Stimulated activated naive CD4-positive, alpha-beta T cell (primary cell): Measurements from ENCODE around the gene RALY.

ENCODE experiments used
- DNase-seq, 6 experiments: peaks; one replicate each; lab custom pipeline; 2025; lab: John Stamatoyannopoulos, UW

The RALY gene

GRCh38 chr20:34047010-34047687 lies 53.4 kb downstream of the RALY start:
- DNase-seq: no peak

GRCh38 chr20:34047917-34048316 lies 54.2 kb downstream of the RALY start:
- no peak for DNase-seq

- DNase-seq: no peak
Observed at GRCh38 chr20:34049389-34049788, 55.7 kb downstream of the RALY start.

DNA sequence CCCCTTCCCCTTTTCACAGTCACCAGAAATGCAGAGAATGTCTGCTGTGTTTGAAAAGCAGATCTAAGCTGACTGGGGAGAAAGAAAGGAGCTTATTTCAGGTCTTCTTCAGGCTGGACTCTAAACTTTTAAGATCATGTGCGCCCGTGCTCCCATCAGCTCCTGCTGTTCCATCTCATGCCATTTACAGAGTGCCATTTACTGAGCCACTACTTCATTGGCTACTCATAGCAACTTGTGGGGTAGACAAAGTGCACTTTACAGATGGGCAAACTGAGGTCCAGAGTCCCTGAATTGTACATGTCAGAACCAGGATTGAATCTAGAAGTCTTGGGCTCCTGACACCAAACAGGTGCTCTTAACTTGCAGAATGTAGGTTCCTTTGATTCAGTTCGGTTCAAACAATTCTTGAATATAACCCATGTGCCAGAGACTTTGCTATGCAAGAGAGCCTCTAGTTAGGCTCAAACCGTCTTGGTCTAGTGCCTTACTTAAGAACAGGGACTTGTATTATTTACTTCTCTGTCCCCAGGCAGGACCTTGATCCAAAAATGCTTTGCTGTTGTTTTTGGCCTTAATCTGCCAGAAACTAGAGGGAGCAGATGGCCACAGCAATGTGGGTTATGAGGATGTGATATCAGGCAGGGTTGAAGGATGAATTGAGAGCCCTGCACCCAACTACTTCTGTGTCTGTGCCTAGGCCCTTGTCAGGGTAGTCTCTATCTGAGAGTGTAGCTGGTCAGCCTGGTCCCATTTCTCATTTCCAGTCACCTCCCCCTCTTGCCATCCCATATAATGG lies 56.4 kb downstream of the RALY start:
- DNase-seq: no peak

DNA sequence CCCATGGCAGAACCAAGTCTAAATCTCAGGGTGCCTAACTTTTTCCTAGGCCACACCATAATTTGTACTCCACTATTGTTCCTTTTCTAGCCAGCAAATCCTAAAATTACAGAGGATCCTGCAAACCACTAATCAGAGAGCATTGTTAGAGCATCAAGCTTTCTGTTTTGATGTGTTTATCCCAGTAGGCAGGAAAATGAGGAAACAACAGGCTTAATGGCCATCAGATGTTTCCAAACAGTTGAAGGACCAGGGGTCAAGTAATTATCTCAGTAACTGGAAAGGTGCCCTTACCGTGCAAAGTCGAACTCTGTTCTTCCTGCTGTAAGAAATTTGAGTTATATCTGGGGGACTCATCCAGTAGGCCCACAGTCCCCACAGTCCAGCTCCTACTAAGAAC lies 58.7 kb downstream of the RALY start:
- no peak for DNase-seq

DNA sequence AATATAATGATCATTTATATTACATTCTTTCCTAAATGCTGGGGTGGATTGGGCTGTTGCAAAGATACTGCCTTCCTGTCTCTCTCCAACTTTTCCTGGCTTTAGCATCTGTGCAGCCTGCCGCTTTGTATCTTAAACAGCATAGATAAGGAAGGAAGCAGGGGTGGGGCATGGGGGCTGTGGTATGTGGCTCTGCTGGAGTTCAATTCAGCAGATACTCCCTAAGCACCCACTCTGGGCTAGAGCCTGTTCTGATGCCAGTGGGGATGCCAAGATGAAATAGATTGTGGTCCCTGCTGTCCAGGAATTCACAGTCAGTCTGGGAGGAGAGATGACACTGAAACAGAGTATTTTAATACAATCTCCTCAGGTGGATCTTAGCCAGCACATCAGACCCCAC lies 61.6 kb downstream of the RALY start:
- DNase-seq: no peak

- DNase-seq: peak in 4 of 6 experiments; percentile 2 to 53 (median 38)
Observed at GRCh38 chr20:34058831-34059230, 65.1 kb downstream of the RALY start.

GRCh38 chr20:34060970-34061369 lies 67.3 kb downstream of the RALY start:
- no peak for DNase-seq

GRCh38 chr20:34061695-34062094 lies 68.0 kb downstream of the RALY start:
- DNase-seq: no peak

GRCh38 chr20:34062570-34063482 lies 69.1 kb downstream of the RALY start:
- no peak for DNase-seq

GRCh38 chr20:34064286-34064685 lies 70.6 kb downstream of the RALY start:
- DNase-seq: no peak

DNA sequence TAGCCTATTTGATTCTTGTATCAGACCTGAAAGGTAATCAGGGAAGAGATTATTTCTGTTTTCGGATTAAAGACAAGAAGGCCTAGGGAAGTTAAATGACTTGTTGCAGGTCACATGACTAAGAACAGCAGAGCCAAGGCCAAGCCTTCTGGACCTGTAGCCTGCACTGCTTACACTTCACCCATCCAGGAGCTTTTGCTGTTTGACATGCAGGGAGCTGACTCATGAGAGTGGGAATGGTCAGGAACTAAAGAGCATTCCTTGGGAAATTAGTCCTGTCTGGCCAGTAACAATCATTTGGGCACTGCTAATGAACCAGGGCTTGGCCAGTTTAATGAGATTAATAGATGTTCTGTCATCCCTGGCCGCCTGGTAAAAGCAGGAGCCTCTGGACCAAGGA lies 71.5 kb downstream of the RALY start:
- DNase-seq: no peak

DNA sequence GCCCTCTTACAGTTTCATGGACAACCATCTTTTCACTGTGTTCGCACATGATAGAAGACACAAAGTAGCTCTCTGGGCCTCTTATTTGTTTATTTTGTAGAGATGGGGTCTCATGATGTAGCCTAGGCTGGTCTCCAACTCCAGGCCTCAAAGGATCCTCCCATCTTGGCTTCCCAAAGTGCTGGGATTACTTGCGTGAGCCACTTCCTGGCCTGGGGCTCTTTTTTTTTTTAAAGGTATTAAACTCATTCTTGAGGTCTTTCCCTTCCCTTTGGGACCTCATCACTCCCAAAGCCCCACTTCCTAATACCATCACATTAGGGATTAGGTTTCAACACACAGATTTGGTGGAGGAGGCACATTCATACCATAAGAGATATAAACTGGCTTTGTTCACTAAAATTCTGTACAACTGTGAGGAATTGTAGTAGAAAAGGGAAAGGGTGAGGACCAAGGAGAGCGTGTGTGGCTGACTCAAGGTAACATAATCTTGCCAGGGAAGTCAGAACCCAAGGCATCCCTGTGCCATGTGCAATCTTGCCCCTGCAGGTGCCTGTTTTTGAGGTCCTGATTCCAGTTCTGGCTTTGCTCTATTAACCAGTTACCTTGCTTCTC lies 72.9 kb downstream of the RALY start:
- no peak for DNase-seq

DNA sequence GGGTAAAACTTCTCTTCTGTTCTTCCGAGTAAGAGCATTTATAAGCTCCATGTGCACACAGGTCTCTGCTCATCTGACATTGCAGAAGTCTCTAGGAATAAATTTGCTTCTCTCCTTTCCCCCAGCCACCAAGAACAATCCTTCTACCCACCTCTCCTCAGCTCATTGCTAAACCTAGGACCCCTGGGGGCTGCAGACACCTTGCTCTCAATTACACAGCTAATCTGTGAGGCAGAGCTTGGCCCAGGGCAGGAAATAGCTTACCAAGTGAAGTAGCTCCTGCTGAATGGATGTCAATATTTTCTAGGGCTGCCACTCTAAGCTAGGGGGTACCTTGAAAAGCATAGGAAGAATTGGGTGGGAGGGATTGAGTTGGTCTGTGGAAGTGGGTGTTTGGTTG lies 74.3 kb downstream of the RALY start:
- DNase-seq: no peak

DNA sequence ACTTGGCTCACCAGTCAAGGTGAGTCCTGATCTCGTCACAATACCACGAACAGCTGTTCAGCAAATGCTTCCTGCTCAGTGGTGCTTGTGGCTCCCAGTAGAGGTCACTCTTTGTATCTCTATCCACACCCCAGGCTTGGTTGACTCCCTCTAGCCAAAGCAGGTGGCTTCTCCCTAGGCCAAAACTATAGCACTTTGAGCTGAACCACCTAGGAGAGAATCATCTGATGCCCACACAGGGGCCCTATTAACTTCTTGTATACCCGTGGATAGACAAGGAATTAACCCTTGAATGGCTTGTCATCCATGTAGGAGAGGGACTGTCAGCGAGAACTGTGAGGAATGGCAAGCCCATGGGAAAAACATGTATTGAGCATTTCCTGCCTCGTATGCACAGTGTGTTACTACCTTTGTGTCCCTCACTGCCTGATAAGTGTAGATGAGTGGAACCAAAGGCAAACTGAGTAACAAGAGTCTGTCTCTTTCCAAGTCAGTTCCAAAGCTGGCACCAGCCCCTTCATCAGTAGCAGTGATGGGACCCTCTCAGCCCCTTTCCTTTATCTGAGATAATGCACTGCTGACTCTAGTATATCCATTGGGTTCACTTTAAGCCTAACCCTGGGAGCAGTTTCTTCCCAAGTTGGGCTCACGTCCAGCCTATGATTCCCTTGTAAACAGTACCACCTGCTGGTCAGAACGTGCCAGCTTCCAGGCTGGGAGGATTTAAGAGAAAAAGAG lies 75.8 kb downstream of the RALY start:
- peak; percentile 17 to 54 (median 38) for DNase-seq

DNA sequence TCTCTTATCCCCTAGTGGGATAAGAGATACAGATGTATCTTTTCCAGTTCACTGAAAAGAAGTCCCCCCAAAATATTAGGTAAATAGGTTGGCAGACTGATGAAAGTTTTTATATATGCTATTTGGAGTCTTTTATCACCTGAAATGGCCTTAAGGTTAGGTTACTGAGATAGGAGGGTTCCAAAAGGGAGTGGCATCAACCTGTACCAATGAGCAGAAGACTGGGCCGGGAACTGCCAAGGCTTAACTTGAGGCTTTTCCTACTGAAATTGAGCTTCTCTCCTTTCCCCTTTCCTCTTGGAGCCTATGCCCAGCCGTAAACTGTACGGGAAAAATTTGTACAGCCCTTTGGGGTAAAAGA lies 76.3 kb downstream of the RALY start:
- no peak for DNase-seq

- DNase-seq: no peak
Observed at GRCh38 chr20:34070859-34071258, 77.1 kb downstream of the RALY start.

DNA sequence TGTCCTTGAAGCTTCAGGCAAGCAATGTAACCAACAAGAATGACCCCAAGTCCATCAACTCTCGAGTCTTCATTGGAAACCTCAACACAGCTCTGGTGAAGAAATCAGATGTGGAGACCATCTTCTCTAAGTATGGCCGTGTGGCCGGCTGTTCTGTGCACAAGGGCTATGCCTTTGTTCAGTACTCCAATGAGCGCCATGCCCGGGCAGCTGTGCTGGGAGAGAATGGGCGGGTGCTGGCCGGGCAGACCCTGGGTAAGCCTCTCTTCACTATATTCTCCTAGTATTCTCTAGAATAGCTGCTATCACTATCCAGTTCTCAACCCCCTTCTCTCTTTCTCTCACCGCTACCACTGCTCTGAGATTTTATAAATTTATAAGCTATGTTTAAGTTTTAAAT lies 78.4 kb downstream of the RALY start:
- no peak for DNase-seq

DNA sequence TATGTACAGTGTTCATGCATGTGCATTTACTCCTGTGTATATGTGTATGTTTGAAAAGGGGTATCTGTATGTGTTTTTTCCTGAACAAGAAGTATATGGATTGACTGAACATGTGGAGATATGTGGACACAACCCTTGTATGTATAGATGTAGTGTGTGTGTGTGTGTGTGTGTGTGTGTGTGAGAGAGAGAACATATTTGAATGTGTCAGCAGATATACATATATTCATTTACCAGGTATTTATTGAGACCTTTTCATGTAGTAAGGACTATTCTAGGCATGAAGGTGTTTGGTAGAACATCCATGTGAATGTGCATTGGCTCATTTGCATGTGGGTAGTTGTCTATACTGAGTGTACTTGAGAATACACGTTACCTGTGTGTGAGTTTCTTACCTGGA lies 79.1 kb downstream of the RALY start:
- DNase-seq: no peak

DNA sequence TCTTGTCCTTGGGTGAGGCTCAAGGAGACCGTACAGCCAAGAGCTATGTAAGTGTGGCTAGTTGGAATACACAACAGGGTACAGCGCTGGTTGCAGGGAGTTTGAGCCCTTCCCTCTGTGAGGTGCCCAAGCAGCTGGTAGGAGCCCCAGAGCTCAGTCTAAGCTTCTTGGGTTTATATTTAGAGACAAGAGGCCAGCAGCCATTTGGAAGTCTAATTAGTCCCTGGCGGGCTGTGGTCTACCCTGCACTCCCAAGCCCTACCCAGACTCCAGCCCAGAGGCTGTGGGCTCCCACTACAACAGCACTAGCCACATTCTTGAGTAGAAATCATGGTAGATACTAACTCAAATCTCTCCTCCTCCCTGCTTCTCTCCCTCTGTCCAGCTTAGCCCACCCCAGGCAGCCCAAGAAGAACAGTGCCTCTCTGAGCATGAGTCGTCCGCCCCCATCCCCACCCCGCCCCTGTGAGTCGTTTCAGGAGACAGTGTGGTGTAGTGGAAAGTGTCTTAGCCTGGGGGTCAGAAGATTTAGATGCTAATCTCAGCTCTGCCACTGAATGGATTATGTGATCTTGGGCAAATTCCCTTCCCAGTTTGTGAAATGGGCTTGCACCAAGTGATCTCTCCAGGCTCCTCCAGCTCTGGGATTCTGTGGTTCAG lies 80.5 kb downstream of the RALY start:
- no peak for DNase-seq

DNA sequence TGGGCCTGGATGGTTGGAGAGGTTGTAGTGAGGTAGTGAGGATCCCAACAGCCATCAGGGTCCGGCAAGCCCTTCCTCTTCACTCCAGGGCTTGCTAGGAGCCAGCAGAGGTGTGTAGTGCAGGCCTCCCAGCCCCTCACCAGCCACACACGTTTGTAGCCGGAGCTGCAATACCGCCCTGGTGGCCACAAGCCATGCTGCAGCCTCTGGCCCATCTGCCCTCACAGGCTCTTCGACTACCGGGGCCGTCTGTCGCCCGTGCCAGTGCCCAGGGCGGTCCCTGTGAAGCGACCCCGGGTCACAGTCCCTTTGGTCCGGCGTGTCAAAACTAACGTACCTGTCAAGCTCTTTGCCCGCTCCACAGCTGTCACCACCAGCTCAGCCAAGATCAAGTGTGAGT lies 81.9 kb downstream of the RALY start:
- DNase-seq: no peak
